GM12891 (cell line): ENCODE measurements around the gene EML5.

Source experiments
- PAX5 ChIP-seq: IDR thresholded peaks from 2 replicates; pipeline ENCODE4 v1.6.1; 2011; ENCODE audit warnings: low read length, moderate library complexity, mild to moderate bottlenecking; ENCODE audit not compliant: insufficient read depth, severe bottlenecking
- POLR2A ChIP-seq: IDR thresholded peaks from 2 replicates; pipeline ENCODE4 v1.6.1; 2011; ENCODE audit warnings: low read depth, low read length, control low read depth
- POLR2AphosphoS5 ChIP-seq: IDR thresholded peaks from 2 replicates; pipeline ENCODE4 v1.6.1; 2011; ENCODE audit warnings: low read depth, low read length, control low read depth
- POU2F2 ChIP-seq: IDR thresholded peaks from 2 replicates; pipeline ENCODE4 v1.6.1; 2011; ENCODE audit warnings: low read depth, mild to moderate bottlenecking, control low read depth, low read length, moderate library complexity
- SPI1 ChIP-seq: IDR thresholded peaks from 2 replicates; pipeline ENCODE4 v1.6.1; 2011; ENCODE audit warnings: low read depth, low read length, control low read depth
- TAF1 ChIP-seq: IDR thresholded peaks from 2 replicates; pipeline ENCODE4 v1.6.1; 2011; ENCODE audit warnings: low read depth, low read length, control low read depth

DNA sequence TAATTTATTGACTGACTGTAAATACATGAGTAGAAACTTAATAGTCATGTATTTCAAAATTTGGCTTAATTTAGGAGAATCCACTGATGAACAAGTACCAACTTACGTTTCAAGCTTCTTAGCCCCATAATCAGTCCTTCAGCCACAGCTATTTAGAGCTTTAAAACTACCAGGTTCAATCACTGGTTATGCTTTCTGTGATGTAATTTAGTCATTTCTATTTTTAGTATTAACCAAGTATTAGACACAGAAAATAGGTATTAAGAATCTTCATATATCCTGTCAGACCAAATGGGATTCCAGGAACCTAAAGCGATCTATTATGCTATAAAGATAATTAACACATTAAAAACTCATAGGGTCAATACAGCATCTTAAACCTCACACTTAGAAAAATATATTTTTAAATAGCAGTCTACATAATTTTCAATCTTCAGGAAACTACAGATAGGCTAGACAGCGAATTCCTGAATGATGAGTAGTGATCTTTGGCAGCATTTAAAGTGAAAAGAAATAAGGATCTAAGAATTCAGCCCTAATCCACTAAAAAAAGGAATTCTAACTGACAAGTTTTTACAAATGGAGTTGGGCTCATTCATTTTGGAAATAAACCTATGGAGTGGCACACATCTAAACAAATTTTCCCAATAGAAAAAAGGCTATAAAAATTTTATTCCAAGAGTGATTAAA is 178.4 kb downstream of the EML5 start:
- TF ChIP-seq TAF1 (no peak), PAX5 (no peak), POLR2A (no peak), POLR2AphosphoS5 (no peak), SPI1 (no peak), POU2F2 (no peak)
